Measurements from ENCODE around the gene SLC38A8. TPM values are rescaled to one million over a fixed set of nuclear protein-coding genes. Genes with fewer than 3 reads are reported as not detected.

The SLC38A8 gene
- total RNA-seq, 5 donors from 2014 or later (not counting 1 experiment from before 2014, with no cell fraction given) = not detected

DNA sequence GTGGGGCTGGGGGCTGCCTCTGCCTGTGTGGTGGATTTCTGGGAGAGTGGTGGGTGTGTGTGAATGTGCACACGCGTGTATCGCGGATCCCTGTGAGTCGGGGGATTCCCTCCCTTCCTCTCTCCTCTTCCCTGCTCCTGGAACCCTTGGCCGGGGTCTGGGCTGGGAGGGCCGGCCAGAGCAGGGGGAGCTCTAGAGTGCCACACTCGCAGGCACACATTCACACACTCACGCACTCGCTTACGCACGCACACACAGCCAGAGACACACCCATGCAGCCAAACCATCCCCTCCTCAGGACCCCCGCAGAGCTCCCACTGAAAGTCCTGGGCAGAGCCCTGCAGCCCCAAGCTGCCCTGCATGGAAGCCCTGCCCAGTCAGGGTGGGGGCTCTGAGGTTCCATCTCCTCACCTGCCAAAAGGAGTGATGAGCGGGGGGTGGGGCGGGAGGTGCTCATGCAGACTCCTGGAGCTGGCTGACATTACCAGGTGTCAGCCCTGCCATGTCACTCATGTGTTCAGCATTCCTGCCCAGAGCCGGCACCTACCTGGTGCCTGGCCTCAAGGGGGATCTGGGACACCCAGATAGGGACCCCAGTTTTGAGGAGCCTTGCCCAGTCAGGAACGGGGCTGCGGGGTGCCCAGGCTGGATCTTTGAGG lies 72.7 kb downstream of the SLC38A8 start:
- Histone ChIP-seq H3K9me3 (no peaks in the 10 kb centered on the region), H3K27me3 (replicated peaks in 1 of 2; ENCODE audit: control insufficient read depth in 2 of 2, extremely low read depth in 1 of 2, insufficient read depth in 2 of 2, low read length in 1 of 2) (peaks cover 0 to 57% of the 10 kb centered on the region in 2 experiments), H3K4me1 (ENCODE audit: control insufficient read depth in 1 of 2, extremely low read depth in 1 of 2, insufficient read depth in 2 of 2, low read length in 2 of 2) (peaks cover 0 to 3% of the 10 kb centered on the region in 2 experiments), H3K36me3 (ENCODE audit: control insufficient read depth in 2 of 2, extremely low read depth in 1 of 2, insufficient read depth in 1 of 2, low read length in 1 of 2) (no peaks in the 10 kb centered on the region), H3K27ac (ENCODE audit: low read length) (no peak overlapping the region), H3K4me3 (ENCODE audit: control insufficient read depth in 1 of 2, extremely low read depth in 1 of 2, low read length in 1 of 2) (no peak overlapping the region)
- peaks cover 0 to 7% (median 2%) of the 10 kb centered on the region in 3 donors for H3K4me1 Mint-ChIP-seq
- ATAC-seq (replicated peaks in 1 of 4) (no peak), DNase-seq (no peak)
- ChIA-PET CTCF (no interaction called here), POLR2A (no interaction called here)
- no peaks in the 10 kb centered on the region for H3K36me3 Mint-ChIP-seq
- H3K27ac Mint-ChIP-seq = peak overlapping the region in 1 of 2 donors; percentile 67
- WGBS (ENCODE audit: insufficient coverage) = 57% methylated on average over 14 of the region's 18 CpGs
- peaks cover 15 to 35% of the 10 kb centered on the region in 2 donors for H3K27me3 Mint-ChIP-seq
- H3K4me3 Mint-ChIP-seq = peak overlapping the region in 1 of 3 donors; percentile 50
- no peaks in the 10 kb centered on the region for H3K9me3 Mint-ChIP-seq

DNA sequence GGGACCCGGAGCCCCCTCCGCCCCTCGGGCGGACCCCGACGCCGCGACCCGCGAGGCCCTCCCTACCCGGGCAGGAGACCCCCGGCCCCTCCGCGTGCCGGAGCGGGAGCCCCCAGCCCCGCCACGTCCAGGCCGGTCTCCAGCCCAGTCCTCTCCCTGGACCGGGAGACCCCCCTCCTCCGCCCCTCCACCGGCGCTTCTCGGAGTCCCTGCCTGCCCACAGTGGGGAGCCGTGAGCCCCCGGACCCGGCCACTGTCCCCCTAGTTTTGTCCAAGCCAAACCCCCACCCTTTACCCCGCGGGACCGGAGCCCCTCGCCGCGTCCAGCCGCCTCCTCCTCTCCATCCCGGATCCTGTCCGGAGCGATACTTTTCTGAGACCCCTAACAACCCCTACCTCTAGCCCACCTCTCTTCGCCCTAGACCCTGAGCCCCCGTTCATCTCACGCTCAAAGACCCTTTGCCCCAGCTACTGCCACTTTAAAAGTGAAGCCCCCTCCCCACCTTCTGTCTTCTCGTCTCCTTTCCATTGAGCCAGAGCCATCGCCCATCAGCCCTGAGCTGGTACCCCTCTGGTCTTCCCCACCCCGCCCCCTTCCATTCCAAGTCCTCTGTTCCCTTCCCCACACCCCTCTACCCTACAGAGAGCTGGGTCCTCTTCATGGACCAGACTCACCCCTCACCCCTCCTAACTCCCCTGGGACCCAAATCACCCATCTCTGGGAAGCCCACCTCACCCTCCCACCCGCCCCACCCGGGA lies 73.5 kb downstream of the SLC38A8 start:
- Mint-ChIP-seq H3K36me3 (no peaks in the 10 kb centered on the region), H3K9me3 (no peaks in the 10 kb centered on the region), H3K4me3 (peak overlapping the region in 1 of 3 donors; percentile 50), H3K4me1 (peaks cover 0 to 7% (median 2%) of the 10 kb centered on the region in 3 donors), H3K27me3 (peaks cover 9 to 30% of the 10 kb centered on the region in 2 donors), H3K27ac (no peak overlapping the region)
- DNase-seq (no peak), ATAC-seq (replicated peaks in 1 of 4) (no peak)
- H3K4me3 ChIP-seq (ENCODE audit: control insufficient read depth in 1 of 2, extremely low read depth in 1 of 2, low read length in 1 of 2) = no peak overlapping the region
- POLR2A ChIA-PET = no interaction called here
- no peak overlapping the region for H3K27ac ChIP-seq (ENCODE audit: low read length)
- CTCF ChIA-PET = interaction anchor here in 1 of 2 donors (0.6 kb wide), 1 partner anchor 11 kb away, joined by 8 read pairs; no protein-coding TSS in a partner anchor
- H3K4me1 ChIP-seq (ENCODE audit: control insufficient read depth in 1 of 2, extremely low read depth in 1 of 2, insufficient read depth in 2 of 2, low read length in 2 of 2) = peaks cover 0 to 3% of the 10 kb centered on the region in 2 experiments
- no peaks in the 10 kb centered on the region for H3K36me3 ChIP-seq (ENCODE audit: control insufficient read depth in 2 of 2, extremely low read depth in 1 of 2, insufficient read depth in 1 of 2, low read length in 1 of 2)
- H3K27me3 ChIP-seq (replicated peaks in 1 of 2; ENCODE audit: control insufficient read depth in 2 of 2, extremely low read depth in 1 of 2, insufficient read depth in 2 of 2, low read length in 1 of 2) = peaks cover 0 to 52% of the 10 kb centered on the region in 2 experiments
- no peaks in the 10 kb centered on the region for H3K9me3 ChIP-seq
- 14% methylated on average over 41 of the region's 45 CpGs for WGBS (ENCODE audit: insufficient coverage)

DNA sequence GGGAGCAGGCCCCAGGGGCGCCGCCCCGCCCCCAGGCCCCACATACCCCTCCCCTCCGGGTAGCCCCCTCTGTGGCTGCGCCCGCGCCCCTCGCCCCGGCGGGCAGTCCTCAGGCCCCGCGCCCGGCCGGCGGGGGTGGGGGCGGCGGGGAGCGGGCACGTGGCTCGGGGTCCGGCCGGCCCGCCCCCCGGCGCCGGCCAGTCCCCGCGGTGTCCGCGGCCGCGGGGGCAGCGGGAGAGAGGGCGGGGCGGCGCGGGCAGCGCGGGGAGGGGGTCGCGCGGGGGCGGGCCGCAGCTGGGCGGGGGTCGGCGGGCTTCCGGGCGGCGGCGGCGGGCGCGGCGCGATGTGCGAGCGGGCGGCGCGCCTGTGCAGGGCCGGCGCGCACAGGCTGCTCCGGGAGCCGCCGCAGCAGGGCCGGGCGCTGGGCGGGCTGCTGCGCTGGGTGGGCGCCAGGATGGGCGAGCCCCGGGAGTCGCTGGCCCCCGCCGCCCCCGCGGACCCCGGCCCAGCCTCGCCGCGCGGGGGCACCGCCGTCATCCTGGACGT lies 74.2 kb downstream of the SLC38A8 start:
- CTCF ChIA-PET = no interaction called here
- Mint-ChIP-seq H3K9me3 (no peaks in the 10 kb centered on the region), H3K36me3 (no peaks in the 10 kb centered on the region), H3K27me3 (peaks cover 9 to 30% of the 10 kb centered on the region in 2 donors), H3K27ac (no peak overlapping the region), H3K4me3 (peak overlapping the region in 1 of 3 donors; percentile 66), H3K4me1 (peaks cover 0 to 7% (median 2%) of the 10 kb centered on the region in 3 donors)
- no peak for DNase-seq
- no peak for ATAC-seq (replicated peaks in 1 of 4)
- WGBS (ENCODE audit: insufficient coverage) = 3% methylated on average over 65 of the region's 87 CpGs
- H3K27ac ChIP-seq (ENCODE audit: low read length) = no peak overlapping the region
- no peak overlapping the region for H3K4me3 ChIP-seq (ENCODE audit: control insufficient read depth in 1 of 2, extremely low read depth in 1 of 2, low read length in 1 of 2)
- peaks cover 0 to 47% of the 10 kb centered on the region in 2 experiments for H3K27me3 ChIP-seq (replicated peaks in 1 of 2; ENCODE audit: control insufficient read depth in 2 of 2, extremely low read depth in 1 of 2, insufficient read depth in 2 of 2, low read length in 1 of 2)
- POLR2A ChIA-PET = no interaction called here
- peaks cover 0 to 3% of the 10 kb centered on the region in 2 experiments for H3K4me1 ChIP-seq (ENCODE audit: control insufficient read depth in 1 of 2, extremely low read depth in 1 of 2, insufficient read depth in 2 of 2, low read length in 2 of 2)
- no peaks in the 10 kb centered on the region for H3K36me3 ChIP-seq (ENCODE audit: control insufficient read depth in 2 of 2, extremely low read depth in 1 of 2, insufficient read depth in 1 of 2, low read length in 1 of 2)
- no peaks in the 10 kb centered on the region for H3K9me3 ChIP-seq

DNA sequence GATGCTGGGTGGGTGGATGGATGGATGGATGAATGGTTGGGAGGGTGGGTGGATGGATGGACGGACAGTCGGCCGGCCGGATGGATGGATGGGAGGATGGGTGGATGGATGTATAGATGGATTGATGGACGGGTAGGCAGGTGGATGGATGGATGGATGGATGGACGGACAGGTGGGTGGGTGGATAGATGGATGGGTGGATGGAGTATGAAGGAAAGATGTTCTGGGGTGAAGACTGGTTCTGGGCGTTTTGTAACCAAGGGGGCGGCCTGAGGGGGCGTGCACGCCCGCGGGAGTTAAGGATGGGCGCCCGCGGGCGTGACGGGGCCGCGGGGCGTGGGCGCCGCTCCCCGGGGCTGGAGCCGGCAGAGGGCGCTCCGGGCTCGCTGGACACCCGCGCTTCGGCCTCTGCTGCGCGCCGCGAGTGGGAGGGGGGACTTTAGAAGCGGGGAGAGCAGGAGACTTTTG lies 74.7 kb downstream of the SLC38A8 start, which contains the start of gene NECAB2:
TSS of gene NECAB2 (plus strand) at position 407 of the 468 bp plus-strand sequence. CDS start 405 bp downstream, outside the sequence.
- CTCF ChIA-PET = no interaction called here
- Histone ChIP-seq H3K27ac (ENCODE audit: low read length) (no peak within 1 kb of the TSS), H3K36me3 (ENCODE audit: control insufficient read depth in 2 of 2, extremely low read depth in 1 of 2, insufficient read depth in 1 of 2, low read length in 1 of 2) (no peaks in the 10 kb centered on the region), H3K9me3 (no peaks in the 10 kb centered on the region), H3K4me1 (ENCODE audit: control insufficient read depth in 1 of 2, extremely low read depth in 1 of 2, insufficient read depth in 2 of 2, low read length in 2 of 2) (peaks cover 0 to 3% of the 10 kb centered on the region in 2 experiments), H3K4me3 (ENCODE audit: control insufficient read depth in 1 of 2, extremely low read depth in 1 of 2, low read length in 1 of 2) (no peak within 1 kb of the TSS), H3K27me3 (replicated peaks in 1 of 2; ENCODE audit: control insufficient read depth in 2 of 2, extremely low read depth in 1 of 2, insufficient read depth in 2 of 2, low read length in 1 of 2) (peaks cover 0 to 47% of the 10 kb centered on the region in 2 experiments)
- Mint-ChIP-seq H3K27me3 (peaks cover 9 to 28% of the 10 kb centered on the region in 2 donors), H3K9me3 (no peaks in the 10 kb centered on the region), H3K36me3 (no peaks in the 10 kb centered on the region), H3K27ac (peak within 1 kb of the TSS in 1 of 2 donors; percentile 57), H3K4me3 (peak within 1 kb of the TSS in 2 of 3 donors; percentile 31 to 66), H3K4me1 (peaks cover 0 to 7% (median 2%) of the 10 kb centered on the region in 3 donors)
- 22% methylated on average over 23 of the region's 35 CpGs for WGBS (ENCODE audit: insufficient coverage)
- ATAC-seq (replicated peaks in 1 of 4) (peak in 1 of 4 experiments; percentile 32), DNase-seq (no peak)
- POLR2A ChIA-PET = no interaction called here

DNA sequence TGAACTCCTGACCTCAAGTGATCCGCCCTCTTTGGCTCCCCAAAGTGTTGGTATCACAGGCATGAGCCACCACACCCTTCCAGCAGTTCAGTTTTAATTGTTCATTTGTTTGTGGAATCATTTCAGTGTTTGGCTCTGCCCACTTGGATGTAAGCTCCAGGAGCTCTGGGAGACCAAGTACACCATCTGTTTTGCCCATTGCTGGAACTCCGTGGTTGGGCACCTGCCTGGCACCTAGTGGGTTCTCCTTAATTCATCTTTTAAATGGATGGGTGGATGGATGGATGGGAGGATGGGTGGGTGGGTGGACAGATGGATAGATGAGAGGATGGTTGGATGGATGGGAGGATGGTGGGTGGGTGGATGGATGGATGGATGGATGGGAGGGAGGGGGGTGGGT lies 75.5 kb downstream of the SLC38A8 start:
- no peak overlapping the region for H3K4me3 Mint-ChIP-seq
- H3K27me3 Mint-ChIP-seq = peaks cover 9 to 23% of the 10 kb centered on the region in 2 donors
- Histone ChIP-seq H3K4me1 (ENCODE audit: control insufficient read depth in 1 of 2, extremely low read depth in 1 of 2, insufficient read depth in 2 of 2, low read length in 2 of 2) (peaks cover 0 to 3% of the 10 kb centered on the region in 2 experiments), H3K36me3 (ENCODE audit: control insufficient read depth in 2 of 2, extremely low read depth in 1 of 2, insufficient read depth in 1 of 2, low read length in 1 of 2) (no peaks in the 10 kb centered on the region), H3K27me3 (replicated peaks in 1 of 2; ENCODE audit: control insufficient read depth in 2 of 2, extremely low read depth in 1 of 2, insufficient read depth in 2 of 2, low read length in 1 of 2) (peaks cover 0 to 42% of the 10 kb centered on the region in 2 experiments), H3K9me3 (no peaks in the 10 kb centered on the region), H3K27ac (ENCODE audit: low read length) (no peak overlapping the region), H3K4me3 (ENCODE audit: control insufficient read depth in 1 of 2, extremely low read depth in 1 of 2, low read length in 1 of 2) (no peak overlapping the region)
- no peaks in the 10 kb centered on the region for H3K9me3 Mint-ChIP-seq
- ChIA-PET POLR2A (no interaction called here), CTCF (no interaction called here)
- no CpG with 5 or more reads among the region's 2 CpGs for WGBS (ENCODE audit: insufficient coverage)
- ATAC-seq (replicated peaks in 1 of 4) (no peak), DNase-seq (no peak)
- peaks cover 0 to 7% (median 2%) of the 10 kb centered on the region in 3 donors for H3K4me1 Mint-ChIP-seq
- no peak overlapping the region for H3K27ac Mint-ChIP-seq
- H3K36me3 Mint-ChIP-seq = no peaks in the 10 kb centered on the region

GRCh38 chr16:83966153-83966696 lies 76.4 kb downstream of the SLC38A8 start:
- H3K27ac Mint-ChIP-seq = no peak overlapping the region
- H3K27ac ChIP-seq (ENCODE audit: low read length) = no peak overlapping the region
- no peak overlapping the region for H3K4me3 Mint-ChIP-seq
- H3K9me3 Mint-ChIP-seq = no peaks in the 10 kb centered on the region
- H3K36me3 ChIP-seq (ENCODE audit: control insufficient read depth in 2 of 2, extremely low read depth in 1 of 2, insufficient read depth in 1 of 2, low read length in 1 of 2) = no peaks in the 10 kb centered on the region
- WGBS (ENCODE audit: insufficient coverage) = 98% methylated on average over 9 of the region's 13 CpGs
- ATAC-seq (replicated peaks in 1 of 4) = no peak
- CTCF ChIA-PET = no interaction called here
- peaks cover 5 to 19% of the 10 kb centered on the region in 2 donors for H3K27me3 Mint-ChIP-seq
- peaks cover 0 to 35% of the 10 kb centered on the region in 2 experiments for H3K27me3 ChIP-seq (replicated peaks in 1 of 2; ENCODE audit: control insufficient read depth in 2 of 2, extremely low read depth in 1 of 2, insufficient read depth in 2 of 2, low read length in 1 of 2)
- peaks cover 0 to 7% (median 2%) of the 10 kb centered on the region in 3 donors for H3K4me1 Mint-ChIP-seq
- no peak overlapping the region for H3K4me3 ChIP-seq (ENCODE audit: control insufficient read depth in 1 of 2, extremely low read depth in 1 of 2, low read length in 1 of 2)
- H3K9me3 ChIP-seq = no peaks in the 10 kb centered on the region
- peaks cover 0 to 3% of the 10 kb centered on the region in 2 experiments for H3K4me1 ChIP-seq (ENCODE audit: control insufficient read depth in 1 of 2, extremely low read depth in 1 of 2, insufficient read depth in 2 of 2, low read length in 2 of 2)
- H3K36me3 Mint-ChIP-seq = no peaks in the 10 kb centered on the region
- no peak for DNase-seq
- POLR2A ChIA-PET = no interaction called here

All from T-cell (primary cell).